Testis (tissue), 2 donors: ENCODE data around the gene EIF2AK3.

ENCODE experiments used
- CTCF ChIP-seq, 3 experiments: fragments of 450-650 bp in 2 of 3; fragments of 200-600 bp in 1 of 3; sonication (generic) in 1 of 3; IDR thresholded peaks; one replicate each; pipeline ENCODE4 v1.5.1; 2016 to 2019; ENCODE audit warnings: antibody characterized with exemption in 3 of 3, mild to moderate bottlenecking in 2 of 3, moderate library complexity in 1 of 3
- POLR2A ChIP-seq: fragments of 450-650 bp; IDR thresholded peaks from one replicate; pipeline ENCODE4 v1.6.1; 2017; ENCODE audit warnings: antibody characterized with exemption, mild to moderate bottlenecking, moderate library complexity

GRCh38 chr2:88530081-88530480 is 97.2 kb downstream of the EIF2AK3 start:
- no peak for TF ChIP-seq CTCF (IDR thresholded peaks at IDR 0.05)
- no peak for TF ChIP-seq POLR2A
